ENCODE results near the gene MRM1.
"Not testable (repeated sequence)": the region's sequence is repeated elsewhere in the genome, so short reads cannot be mapped to it uniquely, and the experiment has no call there.

Gene MRM1

GRCh38 chr17:36600936-36601302 is 464 bp upstream of the MRM1 start:
- no peak for TF ChIP-seq CTCF (IDR thresholded peaks at IDR 0.05; ENCODE audit: extremely low read depth, missing control alignments)
- no peak for DNase-seq (ENCODE audit: low spot score)

- TF ChIP-seq CTCF (IDR thresholded peaks at IDR 0.05; ENCODE audit: extremely low read depth, missing control alignments), result no peak
- DNase-seq (ENCODE audit: low spot score), result no peak
Observed at GRCh38 chr17:36602030-36602748, 806 bp downstream of the MRM1 start.

- peak; percentile 80 for DNase-seq (ENCODE audit: low spot score)
- peak; percentile 52 for TF ChIP-seq CTCF (IDR thresholded peaks at IDR 0.05; ENCODE audit: extremely low read depth, missing control alignments)
Observed at GRCh38 chr17:36602924-36603384, 1.6 kb downstream of the MRM1 start.

GRCh38 chr17:36605028-36605427 is 3.6 kb downstream of the MRM1 start:
- DNase-seq (ENCODE audit: low spot score), result not testable (repeated sequence)

- TF ChIP-seq CTCF (IDR thresholded peaks at IDR 0.05; ENCODE audit: extremely low read depth, missing control alignments), result no peak
- DNase-seq (ENCODE audit: low spot score), result no peak
Observed at GRCh38 chr17:36608280-36608679, 6.9 kb downstream of the MRM1 start.

- DNase-seq (ENCODE audit: low spot score), result no peak
- TF ChIP-seq CTCF (IDR thresholded peaks at IDR 0.05; ENCODE audit: extremely low read depth, missing control alignments), result peak; percentile 11
Observed at GRCh38 chr17:36608794-36609497, 7.6 kb downstream of the MRM1 start.

GRCh38 chr17:36609498-36609862 is 8.1 kb downstream of the MRM1 start:
- peak; percentile 3 for TF ChIP-seq CTCF (IDR thresholded peaks at IDR 0.05; ENCODE audit: extremely low read depth, missing control alignments)
- no peak for DNase-seq (ENCODE audit: low spot score)

GRCh38 chr17:36610474-36610873 is 9.1 kb downstream of the MRM1 start:
- no peak for TF ChIP-seq CTCF (IDR thresholded peaks at IDR 0.05; ENCODE audit: extremely low read depth, missing control alignments)
- no peak for DNase-seq (ENCODE audit: low spot score)
